Measurements from ENCODE around the gene KNDC1.

DNA sequence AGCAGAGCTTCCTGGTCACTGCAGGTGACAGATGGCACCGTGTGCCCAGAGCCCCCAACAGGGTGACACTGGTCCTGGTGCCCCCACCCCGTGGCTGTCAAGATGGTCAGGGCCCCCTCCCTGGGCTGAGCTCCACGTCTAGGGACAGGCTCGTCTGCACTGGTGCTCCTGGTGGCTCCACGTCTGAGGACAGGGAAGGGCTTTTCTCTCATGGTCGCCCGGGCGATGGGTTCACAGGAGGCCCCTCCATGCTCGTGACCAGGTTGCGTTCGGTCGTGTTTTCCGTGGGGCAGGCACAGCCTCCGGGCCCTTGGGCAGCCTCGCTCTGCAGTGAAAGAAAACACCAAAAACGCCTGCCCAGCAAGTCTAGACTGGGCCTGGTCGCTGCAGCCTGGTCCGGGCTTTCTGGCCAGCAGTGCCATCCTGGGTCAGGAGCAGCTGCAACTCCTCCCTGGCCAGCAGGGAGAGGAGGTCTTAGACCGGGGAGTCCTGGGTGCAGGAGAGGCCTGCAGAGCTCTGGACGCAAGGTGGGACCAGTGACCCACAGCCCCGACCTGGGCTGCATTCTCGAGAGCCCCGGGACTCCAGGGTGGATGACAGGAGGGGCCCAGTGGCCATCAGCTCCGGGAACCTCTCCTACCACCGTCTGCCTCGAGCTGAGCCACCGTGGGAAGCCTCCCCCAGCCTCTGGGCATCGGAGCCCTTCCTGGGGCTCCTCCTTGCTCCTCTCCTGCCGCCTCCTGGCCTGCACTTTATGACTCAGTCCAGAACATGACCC, 42.1 kb downstream of the KNDC1 start:
- no peak for TF ChIP-seq GATA2 (IDR thresholded peaks at IDR 0.05; ENCODE audit: low read depth, low read length)
- TF ChIP-seq GATA3 (IDR thresholded peaks at IDR 0.05; ENCODE audit: low read depth, low read length), result no peak

All from SH-SY5Y (cell line).